ENCODE measurements around the gene AP3S1.
"Not testable (repeated sequence)": the region's sequence is repeated elsewhere in the genome, so short reads cannot be mapped to it uniquely, and the experiment has no call there.

AP3S1 gene

GRCh38 chr5:115815006-115815692 is 26.6 kb upstream of the AP3S1 start:
- H3K4me1 Mint-ChIP-seq (ENCODE audit: low read depth) = peaks cover 30% of the 10 kb centered on the region
- no peaks in the 10 kb centered on the region for H3K36me3 Mint-ChIP-seq (ENCODE audit: low read depth)
- peak overlapping the region; percentile 56 for H3K4me3 Mint-ChIP-seq
- H3K9me3 Mint-ChIP-seq = no peaks in the 10 kb centered on the region
- H3K27ac Mint-ChIP-seq = no peak overlapping the region
- peaks cover 82% of the 10 kb centered on the region for H3K27me3 Mint-ChIP-seq (ENCODE audit: low read depth)

GRCh38 chr5:115815693-115816225 is 26.0 kb upstream of the AP3S1 start:
- Mint-ChIP-seq H3K4me3 (peak overlapping the region; percentile 77), H3K9me3 (no peaks in the 10 kb centered on the region), H3K36me3 (ENCODE audit: low read depth) (no peaks in the 10 kb centered on the region), H3K27ac (no peak overlapping the region), H3K27me3 (ENCODE audit: low read depth) (peaks cover 86% of the 10 kb centered on the region), H3K4me1 (ENCODE audit: low read depth) (peaks cover 29% of the 10 kb centered on the region)

DNA sequence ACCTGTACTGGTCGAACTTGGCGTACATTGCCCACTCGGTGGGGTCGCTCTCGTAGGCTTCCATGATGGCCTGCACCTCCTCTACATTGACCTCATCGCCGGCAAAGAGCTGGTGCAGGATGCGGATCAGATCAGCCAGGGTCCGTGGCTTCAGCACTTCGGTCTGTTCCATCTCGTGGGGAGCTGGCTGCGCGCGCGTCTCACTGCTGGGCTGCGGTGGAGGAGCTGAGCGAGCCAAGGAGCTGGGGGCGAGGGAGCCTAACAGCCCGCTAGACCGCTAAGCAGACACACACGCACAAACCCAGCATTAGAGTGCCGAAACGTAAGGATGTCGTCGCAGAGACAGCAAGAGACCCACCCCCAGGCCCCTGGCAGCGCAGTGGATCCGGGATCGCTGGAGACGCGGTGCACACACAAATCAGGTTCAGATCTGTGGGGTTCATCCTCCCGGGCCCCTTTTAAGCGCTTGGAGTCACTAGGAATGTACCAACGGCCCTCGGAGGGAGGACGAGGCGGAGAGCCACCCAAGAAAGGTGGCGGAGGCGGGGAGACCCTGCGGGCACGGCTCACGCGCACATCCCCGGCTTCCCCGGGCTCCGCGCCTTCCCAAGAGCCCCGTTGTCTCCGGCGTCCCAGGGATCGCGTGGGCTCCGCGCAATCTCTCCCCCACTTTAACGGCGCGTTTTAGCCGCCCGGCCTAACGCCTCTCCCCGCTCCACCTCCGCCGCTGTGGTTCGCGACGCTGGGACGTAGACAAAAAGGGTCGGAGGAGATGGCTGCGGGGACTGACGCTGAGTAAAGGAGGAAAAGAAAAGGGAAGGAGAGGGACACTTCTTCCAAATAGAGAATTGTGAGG is 25.3 kb upstream of the AP3S1 start, which contains the start of gene CDO1:
Gene CDO1, minus strand, starts transcription at position 434 of the 856 bp plus-strand sequence. Its CDS starts 262 bp downstream, at position 172.
- H3K4me3 Mint-ChIP-seq = peak within 1 kb of the TSS; percentile 77
- H3K36me3 Mint-ChIP-seq (ENCODE audit: low read depth) = no peaks in the 10 kb centered on the region
- H3K4me1 Mint-ChIP-seq (ENCODE audit: low read depth) = peaks cover 25% of the 10 kb centered on the region
- H3K27ac Mint-ChIP-seq = no peak within 1 kb of the TSS
- H3K9me3 Mint-ChIP-seq = no peaks in the 10 kb centered on the region
- H3K27me3 Mint-ChIP-seq (ENCODE audit: low read depth) = peaks cover 86% of the 10 kb centered on the region

DNA sequence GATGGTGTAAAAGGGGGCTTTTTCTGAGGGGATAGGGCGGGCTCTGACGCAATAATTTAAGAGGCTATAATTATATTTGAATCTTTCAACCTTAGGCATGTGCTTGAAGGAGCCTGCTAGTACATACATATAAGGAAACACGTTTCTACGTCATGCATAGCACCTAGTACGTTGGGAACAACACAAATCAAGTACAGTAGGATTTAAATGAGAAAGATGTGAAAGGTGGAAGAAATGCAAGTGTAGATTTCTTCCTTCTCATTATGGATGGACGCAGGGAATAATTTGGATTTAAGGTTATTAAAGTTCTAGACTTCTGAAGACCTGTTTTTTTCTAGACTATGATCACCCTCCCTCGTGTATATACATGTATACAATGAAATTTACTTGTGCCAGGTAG is 24.3 kb upstream of the AP3S1 start:
- Mint-ChIP-seq H3K27me3 (ENCODE audit: low read depth) (peaks cover 86% of the 10 kb centered on the region), H3K27ac (no peak overlapping the region), H3K9me3 (no peaks in the 10 kb centered on the region), H3K36me3 (ENCODE audit: low read depth) (no peaks in the 10 kb centered on the region), H3K4me1 (ENCODE audit: low read depth) (peaks cover 25% of the 10 kb centered on the region), H3K4me3 (no peak overlapping the region)

- Mint-ChIP-seq H3K36me3 (ENCODE audit: low read depth) (no peaks in the 10 kb centered on the region), H3K4me1 (ENCODE audit: low read depth) (peaks cover 21% of the 10 kb centered on the region), H3K27me3 (ENCODE audit: low read depth) (peaks cover 90% of the 10 kb centered on the region), H3K4me3 (no peak overlapping the region), H3K27ac (no peak overlapping the region), H3K9me3 (peaks cover 8% of the 10 kb centered on the region)
Observed at GRCh38 chr5:115818821-115819220, 22.9 kb upstream of the AP3S1 start.

DNA sequence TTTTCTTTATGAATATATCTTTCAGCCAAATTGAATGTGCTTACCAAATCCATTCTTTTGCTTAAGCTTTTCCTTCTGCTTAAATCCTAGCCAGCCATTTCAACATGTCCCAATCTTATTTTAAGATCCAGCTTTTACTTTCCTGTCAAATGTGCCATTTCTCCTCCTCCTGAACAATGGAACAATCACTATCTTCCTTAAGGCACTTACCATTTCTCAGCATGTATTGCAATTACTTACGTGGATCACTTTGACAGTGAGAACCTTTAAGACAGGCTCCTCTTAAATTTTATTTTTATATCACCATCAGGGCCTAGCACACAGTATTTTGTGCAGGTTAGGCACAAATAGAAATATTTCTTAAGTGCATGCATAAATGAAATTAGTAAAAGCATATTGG is 20.9 kb upstream of the AP3S1 start:
- peaks cover 72% of the 10 kb centered on the region for H3K27me3 Mint-ChIP-seq (ENCODE audit: low read depth)
- H3K4me3 Mint-ChIP-seq = no peak overlapping the region
- no peaks in the 10 kb centered on the region for H3K36me3 Mint-ChIP-seq (ENCODE audit: low read depth)
- no peak overlapping the region for H3K27ac Mint-ChIP-seq
- H3K9me3 Mint-ChIP-seq = peaks cover 19% of the 10 kb centered on the region
- peaks cover 6% of the 10 kb centered on the region for H3K4me1 Mint-ChIP-seq (ENCODE audit: low read depth)

DNA sequence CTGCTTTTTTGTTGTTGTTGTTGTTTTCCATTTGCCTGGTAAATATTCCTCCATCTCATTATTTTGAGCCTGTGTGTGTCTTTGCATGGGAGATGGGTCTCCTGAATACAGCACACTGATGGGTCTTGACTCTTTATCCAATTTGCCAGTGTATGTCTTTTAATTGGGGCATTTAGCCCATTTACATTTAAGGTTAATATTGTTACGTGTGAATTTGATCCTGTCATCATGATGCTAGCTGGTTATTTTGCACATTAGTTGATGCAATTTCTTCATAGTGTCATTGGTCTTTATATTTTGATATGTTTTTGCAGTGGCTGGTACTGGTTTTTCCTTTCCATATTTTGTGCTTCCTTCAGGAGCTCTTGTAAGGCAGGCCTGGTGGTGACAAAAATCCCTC is 16.8 kb upstream of the AP3S1 start:
- peaks cover 40% of the 10 kb centered on the region for H3K27me3 Mint-ChIP-seq (ENCODE audit: low read depth)
- H3K9me3 Mint-ChIP-seq = peaks cover 30% of the 10 kb centered on the region
- H3K4me1 Mint-ChIP-seq (ENCODE audit: low read depth); H3K4me3 Mint-ChIP-seq; H3K27ac Mint-ChIP-seq: not testable (repeated sequence)
- peaks cover 21% of the 10 kb centered on the region for H3K36me3 Mint-ChIP-seq (ENCODE audit: low read depth)

DNA sequence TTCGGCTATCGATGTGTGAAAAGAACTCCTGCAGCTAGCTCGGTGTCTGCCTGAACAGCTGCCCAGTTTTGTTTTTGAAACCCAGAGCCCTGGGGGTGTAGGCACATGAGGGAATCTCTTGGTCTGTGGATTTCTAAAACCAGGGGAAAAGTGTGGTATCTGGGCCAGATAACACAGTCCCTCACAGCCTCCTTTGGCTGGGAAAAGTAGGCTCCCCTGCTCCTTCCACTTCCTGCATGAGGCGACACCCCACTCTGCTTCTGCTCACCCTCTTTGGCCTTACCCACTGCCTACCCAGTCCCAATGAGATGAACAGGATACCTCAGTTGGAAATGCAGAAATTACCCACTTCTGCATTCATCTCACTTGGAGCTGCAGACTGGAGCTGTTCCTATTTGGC is 15.8 kb upstream of the AP3S1 start:
- Mint-ChIP-seq H3K9me3 (peaks cover 30% of the 10 kb centered on the region), H3K27ac (no peak overlapping the region), H3K27me3 (ENCODE audit: low read depth) (peaks cover 30% of the 10 kb centered on the region), H3K36me3 (ENCODE audit: low read depth) (peaks cover 23% of the 10 kb centered on the region), H3K4me3 (no peak overlapping the region), H3K4me1 (ENCODE audit: low read depth) (no peaks in the 10 kb centered on the region)

GRCh38 chr5:115829913-115830312 is 11.8 kb upstream of the AP3S1 start:
- H3K4me1 Mint-ChIP-seq (ENCODE audit: low read depth) = peaks cover 6% of the 10 kb centered on the region
- H3K36me3 Mint-ChIP-seq (ENCODE audit: low read depth) = peaks cover 40% of the 10 kb centered on the region
- peaks cover 15% of the 10 kb centered on the region for H3K9me3 Mint-ChIP-seq
- no peak overlapping the region for H3K4me3 Mint-ChIP-seq
- H3K27ac Mint-ChIP-seq = no peak overlapping the region
- H3K27me3 Mint-ChIP-seq (ENCODE audit: low read depth) = peaks cover 7% of the 10 kb centered on the region

DNA sequence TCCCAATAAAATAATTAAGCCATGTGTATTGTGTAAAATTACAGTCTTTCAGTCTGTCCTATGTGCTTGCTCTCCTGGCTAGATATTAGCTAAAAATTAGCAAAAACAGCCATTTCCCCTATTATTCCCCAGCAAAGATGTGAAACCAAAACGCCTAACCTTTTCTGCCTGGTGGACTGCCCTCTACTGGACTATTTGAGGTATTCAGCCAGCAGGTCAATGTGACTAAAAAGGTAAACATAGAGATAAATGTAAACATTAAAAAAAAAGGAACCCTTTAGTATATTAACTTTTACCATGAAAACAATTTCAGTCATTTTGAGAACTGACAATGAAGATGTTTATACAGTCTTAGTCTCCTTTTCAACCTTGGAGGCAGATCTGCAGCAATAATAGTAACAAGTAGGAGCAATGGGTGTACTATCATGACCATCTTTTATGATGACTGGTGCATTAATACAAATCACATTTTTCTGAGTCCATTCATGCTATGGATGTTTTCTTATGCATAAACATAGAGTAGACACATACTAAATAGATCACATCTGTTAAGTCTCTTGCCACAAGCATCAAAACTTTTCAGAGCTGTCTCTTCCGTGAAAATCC is 10.5 kb upstream of the AP3S1 start:
- Mint-ChIP-seq H3K27me3 (ENCODE audit: low read depth) (peaks cover 6% of the 10 kb centered on the region), H3K4me3 (no peak overlapping the region), H3K9me3 (peaks cover 7% of the 10 kb centered on the region), H3K27ac (no peak overlapping the region), H3K36me3 (ENCODE audit: low read depth) (peaks cover 51% of the 10 kb centered on the region), H3K4me1 (ENCODE audit: low read depth) (peaks cover 6% of the 10 kb centered on the region)

DNA sequence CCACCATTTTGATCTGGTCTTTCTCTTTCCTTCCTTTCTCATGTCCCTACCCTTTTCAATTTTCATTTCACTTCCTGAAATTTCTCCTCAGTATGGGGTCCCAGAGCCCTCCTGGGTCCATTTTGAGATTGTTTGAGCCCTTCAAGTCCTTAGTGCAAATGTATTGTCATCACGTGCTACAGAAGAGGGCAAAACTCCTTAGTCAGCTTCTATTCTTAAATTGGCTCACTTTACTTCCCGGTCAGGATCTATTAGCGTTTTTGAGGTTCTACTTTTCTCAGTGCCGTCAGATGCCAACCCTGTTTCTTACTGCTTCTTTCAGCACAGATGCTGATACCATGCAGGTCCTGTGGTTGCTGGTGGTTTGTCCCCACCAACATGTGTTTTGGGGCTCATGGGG is 6.3 kb upstream of the AP3S1 start:
- no peaks in the 10 kb centered on the region for H3K27me3 Mint-ChIP-seq (ENCODE audit: low read depth)
- peaks cover 53% of the 10 kb centered on the region for H3K36me3 Mint-ChIP-seq (ENCODE audit: low read depth)
- no peak overlapping the region for H3K27ac Mint-ChIP-seq
- no peak overlapping the region for H3K4me3 Mint-ChIP-seq
- H3K4me1 Mint-ChIP-seq (ENCODE audit: low read depth) = peaks cover 33% of the 10 kb centered on the region
- H3K9me3 Mint-ChIP-seq = no peaks in the 10 kb centered on the region

GRCh38 chr5:115838885-115839518 is 2.7 kb upstream of the AP3S1 start:
- peak overlapping the region; percentile 82 for H3K4me3 Mint-ChIP-seq
- H3K27ac Mint-ChIP-seq = peak overlapping the region; percentile 45
- H3K27me3 Mint-ChIP-seq (ENCODE audit: low read depth) = no peaks in the 10 kb centered on the region
- peaks cover 39% of the 10 kb centered on the region for H3K4me1 Mint-ChIP-seq (ENCODE audit: low read depth)
- H3K9me3 Mint-ChIP-seq = no peaks in the 10 kb centered on the region
- H3K36me3 Mint-ChIP-seq (ENCODE audit: low read depth) = peaks cover 42% of the 10 kb centered on the region

DNA sequence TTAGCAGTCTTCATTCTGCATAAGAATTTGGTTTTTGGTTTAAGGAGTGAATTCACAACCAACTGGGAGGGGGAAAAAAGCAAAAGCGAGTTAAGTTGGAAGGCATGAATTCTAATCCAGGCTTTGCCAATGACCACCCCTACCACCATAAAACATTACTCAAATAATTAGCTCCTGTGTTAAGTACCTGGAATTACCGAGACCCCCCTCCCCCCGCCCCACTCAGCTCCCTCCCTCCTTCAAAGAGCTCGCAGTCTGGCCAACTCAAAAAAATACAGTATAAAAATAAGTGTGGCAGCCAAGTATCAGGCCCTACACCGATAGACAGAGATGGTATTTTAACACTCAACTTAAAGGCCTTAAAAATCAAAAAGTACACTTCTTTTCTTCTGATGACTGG is 862 bp upstream of the AP3S1 start:
- peak overlapping the region; percentile 99 for H3K27ac Mint-ChIP-seq
- peak overlapping the region; percentile 96 for H3K4me3 Mint-ChIP-seq
- H3K27me3 Mint-ChIP-seq (ENCODE audit: low read depth) = no peaks in the 10 kb centered on the region
- peaks cover 28% of the 10 kb centered on the region for H3K36me3 Mint-ChIP-seq (ENCODE audit: low read depth)
- H3K9me3 Mint-ChIP-seq = no peaks in the 10 kb centered on the region
- H3K4me1 Mint-ChIP-seq (ENCODE audit: low read depth) = peaks cover 43% of the 10 kb centered on the region
